ENCODE data around the gene SLC26A1.

SLC26A1 gene

GRCh38 chr4:952881-953573, 40.2 kb downstream of the SLC26A1 start:
- DNase-seq (ENCODE audit: low read depth) = no peak
- no peak overlapping the region for H3K4me3 ChIP-seq (replicated peaks; ENCODE audit: low read depth, low read length)
- no peak for TF ChIP-seq CTCF (IDR thresholded peaks at IDR 0.05; ENCODE audit: low read length, missing control alignments)

GRCh38 chr4:951594-952468, 41.4 kb downstream of the SLC26A1 start:
- no peak for DNase-seq (ENCODE audit: low read depth)

GRCh38 chr4:951186-951585, 42.0 kb downstream of the SLC26A1 start:
- no peak for TF ChIP-seq CTCF (IDR thresholded peaks at IDR 0.05; ENCODE audit: low read length, missing control alignments)
- DNase-seq (ENCODE audit: low read depth) = no peak
- H3K4me3 ChIP-seq (replicated peaks; ENCODE audit: low read depth, low read length) = no peak overlapping the region

More at GRCh38 chr4:951594-952468, 41.4 kb downstream of the SLC26A1 start:
- TF ChIP-seq CTCF (IDR thresholded peaks at IDR 0.05; ENCODE audit: low read length, missing control alignments) = no peak
- no peak overlapping the region for H3K4me3 ChIP-seq (replicated peaks; ENCODE audit: low read depth, low read length)

DNA sequence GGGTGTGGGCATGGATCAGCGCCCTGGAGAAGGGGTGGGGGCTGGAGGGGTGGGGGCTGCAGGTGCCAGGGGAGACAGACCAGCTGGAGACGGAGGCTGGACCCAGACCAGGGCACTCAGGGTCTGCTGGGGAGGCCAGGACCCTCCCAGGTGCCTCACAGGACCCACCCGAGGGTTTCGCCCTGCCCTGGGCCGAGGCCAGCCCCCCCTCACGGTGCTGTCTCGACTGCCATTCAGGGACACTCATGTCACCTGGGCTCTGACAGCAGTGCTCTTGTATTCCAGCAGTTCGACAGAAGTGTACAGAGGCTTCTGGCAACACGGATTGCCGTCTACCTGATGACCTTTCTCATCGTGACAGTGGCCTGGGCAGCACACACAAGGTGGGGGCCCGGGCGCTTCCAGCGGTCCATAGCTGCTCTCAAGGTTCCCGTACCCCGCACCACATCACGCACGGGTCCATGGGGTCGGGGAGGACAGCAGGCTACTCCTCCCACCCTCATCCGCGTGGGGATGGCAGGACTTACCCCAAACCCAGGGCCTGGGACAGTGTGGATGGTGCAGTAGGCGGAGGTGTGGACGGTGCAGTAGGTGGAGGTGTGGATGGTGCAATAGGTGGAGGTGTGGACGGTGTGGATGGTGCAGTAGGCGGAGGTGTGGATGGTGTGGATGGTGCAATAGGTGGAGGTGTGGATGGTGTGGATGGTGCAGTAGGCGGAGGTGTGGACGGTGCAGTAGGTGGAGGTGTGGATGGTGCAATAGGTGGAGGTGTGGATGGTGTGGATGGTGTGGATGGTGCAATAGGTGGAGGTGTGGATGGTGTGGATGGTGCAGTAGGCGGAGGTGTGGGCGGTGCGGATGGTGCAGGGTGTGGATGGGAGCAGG, 42.8 kb downstream of the SLC26A1 start:
- DNase-seq (ENCODE audit: low read depth) = no peak
- TF ChIP-seq CTCF (IDR thresholded peaks at IDR 0.05; ENCODE audit: low read length, missing control alignments) = no peak

DNA sequence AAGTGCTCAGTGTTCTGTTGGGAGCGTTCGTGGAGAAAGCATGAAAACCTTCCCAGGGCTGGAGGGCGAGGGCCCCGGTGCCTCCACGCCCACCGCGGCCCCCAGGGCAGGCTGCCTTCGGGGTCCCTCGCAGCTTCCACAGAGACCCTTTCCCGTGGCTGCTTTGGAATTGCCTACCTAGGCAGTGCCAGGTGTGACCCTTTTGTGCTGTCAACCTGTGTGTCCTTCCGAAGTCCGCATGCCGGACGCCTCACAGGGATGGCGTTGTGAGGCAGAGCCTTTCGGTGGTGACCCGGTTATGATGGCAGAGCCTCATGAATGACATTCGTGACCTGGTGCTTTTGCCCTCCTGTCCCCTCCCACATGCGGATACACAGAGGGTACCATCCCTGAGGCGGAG, 43.5 kb downstream of the SLC26A1 start:
- DNase-seq (ENCODE audit: low read depth) = no peak
- TF ChIP-seq CTCF (IDR thresholded peaks at IDR 0.05; ENCODE audit: low read length, missing control alignments) = no peak

More for the DNA sequence above, 42.8 kb downstream of the SLC26A1 start:
- no peak overlapping the region for H3K4me3 ChIP-seq (replicated peaks; ENCODE audit: low read depth, low read length)

DNA sequence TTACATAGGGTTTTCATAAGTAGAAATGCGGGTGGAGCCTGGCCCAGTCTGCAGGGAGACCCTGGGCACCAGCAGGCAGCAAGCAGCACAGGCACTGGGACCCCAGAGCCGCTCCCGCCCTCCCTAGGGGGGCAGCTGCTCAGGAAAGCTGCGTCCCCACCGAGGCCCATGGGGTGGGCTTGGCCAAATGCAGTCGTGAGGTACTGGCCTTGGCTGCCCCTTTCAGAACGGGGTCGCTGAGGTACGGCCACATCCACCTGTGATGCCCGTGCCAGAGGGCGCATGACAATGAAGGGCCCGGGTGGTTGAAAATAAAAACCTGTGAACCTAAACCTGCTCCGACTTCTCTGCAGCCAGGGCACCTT, 44.3 kb downstream of the SLC26A1 start:
- no peak overlapping the region for H3K4me3 ChIP-seq (replicated peaks; ENCODE audit: low read depth, low read length)
- DNase-seq (ENCODE audit: low read depth) = no peak
- no peak for TF ChIP-seq CTCF (IDR thresholded peaks at IDR 0.05; ENCODE audit: low read length, missing control alignments)

More for the DNA sequence above, 43.5 kb downstream of the SLC26A1 start:
- no peak overlapping the region for H3K4me3 ChIP-seq (replicated peaks; ENCODE audit: low read depth, low read length)

All from fibroblast of pulmonary artery (primary cell).